Smooth muscle cell (in vitro differentiated cells): ENCODE measurements around the gene CYP24A1. TPM values are rescaled to one million over a fixed set of nuclear protein-coding genes. Genes with fewer than 3 reads are reported as not detected.

Source experiments
- DNase-seq: peaks from one replicate; lab custom pipeline; 2025; ENCODE audit not compliant: unreplicated experiment; lab: John Stamatoyannopoulos, UW
- H2AFZ ChIP-seq: fragments of 200-600 bp; sonication (generic); 2 replicates; pipeline ENCODE4 v1.6.0; 2016; ENCODE audit warnings: antibody characterized with exemption, low read depth, mild to moderate bottlenecking
- H3F3A ChIP-seq: fragments of 200-600 bp; sonication (generic); 2 replicates; pipeline ENCODE4 v1.6.0; 2017; ENCODE audit warnings: antibody characterized with exemption, low read depth
- H3K27ac ChIP-seq: fragments of 200-600 bp; sonication (generic); 2 replicates; pipeline ENCODE4 v1.5.1; 2016; ENCODE audit warnings: low read depth, mild to moderate bottlenecking
- H3K27me3 ChIP-seq: fragments of 200-600 bp; sonication (generic); 2 replicates; pipeline ENCODE4 v1.6.1; 2016; ENCODE audit warnings: low read depth, mild to moderate bottlenecking
- H3K36me3 ChIP-seq: fragments of 200-600 bp; sonication (generic); 2 replicates; pipeline ENCODE4 v1.5.1; 2016; ENCODE audit warnings: low read depth
- H3K4me1 ChIP-seq: fragments of 200-600 bp; sonication (generic); 2 replicates; pipeline ENCODE4 v1.5.1; 2016; ENCODE audit warnings: low read depth
- H3K4me2 ChIP-seq: fragments of 200-600 bp; sonication (generic); 2 replicates; pipeline ENCODE4 v1.6.0; 2016; ENCODE audit warnings: mild to moderate bottlenecking
- H3K4me3 ChIP-seq: fragments of 200-600 bp; sonication (generic); 2 replicates; pipeline ENCODE4 v1.5.1; 2016; ENCODE audit warnings: mild to moderate bottlenecking
- H3K79me2 ChIP-seq: fragments of 200-600 bp; sonication (generic); 2 replicates; pipeline ENCODE4 v1.6.0; 2016; ENCODE audit warnings: low read depth, mild to moderate bottlenecking
- H3K9ac ChIP-seq: fragments of 200-600 bp; sonication (generic); 2 replicates; pipeline ENCODE4 v1.6.0; 2016; ENCODE audit warnings: low read depth
- H3K9me3 ChIP-seq: fragments of 200-600 bp; sonication (generic); replicated peaks from 2 replicates; pipeline ENCODE4 v1.5.1; 2016; ENCODE audit warnings: low read depth
- H4K20me1 ChIP-seq: fragments of 200-600 bp; sonication (generic); 2 replicates; pipeline ENCODE4 v1.6.0; 2016; ENCODE audit warnings: low read depth
- CTCF ChIP-seq: fragments of 200-600 bp; sonication (generic); IDR thresholded peaks from 2 replicates; pipeline ENCODE4 v1.5.1; 2017; ENCODE audit warnings: borderline replicate concordance, mild to moderate bottlenecking, antibody characterized with exemption; ENCODE audit not compliant: insufficient read depth, poor library complexity, severe bottlenecking
- WGBS: methylation state at CpG from one replicate; pipeline ENCODE4 v1.1.7; 2016; ENCODE audit warnings: low lambda C conversion rate; 5-methylcytosine and 5-hydroxymethylcytosine counted together
- polyA plus RNA-seq: library from polyadenylated mRNA; unstranded; fragments of >200 nt; fragmentation: Nextera tagmentation; extraction: Ambion mirVana; gene quantifications from 2 replicates; pipeline ENCODE4 v1.2.1, GENCODE V29; 2016
- total RNA-seq: library from RNA; depleted of rRNA; stranded (reverse); fragments of >200 nt; gene quantifications from 2 replicates; pipeline ENCODE4 v1.2.3, GENCODE V29; 2014

CYP24A1 gene
- total and polyA plus RNA-seq, 2 experiments from 2014 or later: 0.70 to 18.0 TPM

- H4K20me1 ChIP-seq: no peaks in the 10 kb centered on the region
- no peak overlapping the region for H2AFZ ChIP-seq
- H3F3A ChIP-seq: no peaks in the 10 kb centered on the region
- peaks cover under 1% of the 10 kb centered on the region for H3K27me3 ChIP-seq
- no peaks in the 10 kb centered on the region for H3K79me2 ChIP-seq
- no peak overlapping the region for H3K4me3 ChIP-seq
- H3K36me3 ChIP-seq: no peaks in the 10 kb centered on the region
- no peak overlapping the region for H3K27ac ChIP-seq
- no peaks in the 10 kb centered on the region for H3K4me1 ChIP-seq
- no peak overlapping the region for H3K9ac ChIP-seq
- WGBS: 82% methylated on average over 2 of the region's 2 CpGs
- no peak for DNase-seq
- H3K4me2 ChIP-seq: no peak overlapping the region
- no peak for TF ChIP-seq CTCF
- no peaks in the 10 kb centered on the region for H3K9me3 ChIP-seq
Measured at GRCh38 chr20:54165803-54166202, 8.0 kb downstream of the CYP24A1 start.

- Histone ChIP-seq H2AFZ (no peak overlapping the region), H3K79me2 (no peaks in the 10 kb centered on the region)
- 97% methylated on average over 9 of the region's 9 CpGs for WGBS
Measured at GRCh38 chr20:54165014-54165413, 8.8 kb downstream of the CYP24A1 start.

GRCh38 chr20:54163402-54163801 lies 10.4 kb downstream of the CYP24A1 start:
- H3F3A ChIP-seq: no peaks in the 10 kb centered on the region
- no peaks in the 10 kb centered on the region for H3K4me1 ChIP-seq
- TF ChIP-seq CTCF: no peak
- H3K79me2 ChIP-seq: no peaks in the 10 kb centered on the region
- H3K9me3 ChIP-seq: no peaks in the 10 kb centered on the region
- H3K27me3 ChIP-seq: no peaks in the 10 kb centered on the region
- no peak overlapping the region for H3K4me3 ChIP-seq
- no peak overlapping the region for H3K4me2 ChIP-seq
- H4K20me1 ChIP-seq: no peaks in the 10 kb centered on the region
- no peaks in the 10 kb centered on the region for H3K36me3 ChIP-seq
- no peak overlapping the region for H3K27ac ChIP-seq
- no peak overlapping the region for H2AFZ ChIP-seq
- no peak for DNase-seq
- no peak overlapping the region for H3K9ac ChIP-seq
- WGBS: 97% methylated on average over 5 of the region's 5 CpGs

More at GRCh38 chr20:54165014-54165413, 8.8 kb downstream of the CYP24A1 start:
- TF ChIP-seq CTCF: no peak
- Histone ChIP-seq H3K4me1 (no peaks in the 10 kb centered on the region), H3K27me3 (no peaks in the 10 kb centered on the region), H3K9me3 (no peaks in the 10 kb centered on the region), H3K36me3 (no peaks in the 10 kb centered on the region), H3F3A (no peaks in the 10 kb centered on the region), H3K4me2 (no peak overlapping the region), H3K9ac (no peak overlapping the region), H3K4me3 (no peak overlapping the region), H3K27ac (no peak overlapping the region), H4K20me1 (no peaks in the 10 kb centered on the region)
- DNase-seq: no peak

GRCh38 chr20:54162378-54163009 lies 11.3 kb downstream of the CYP24A1 start:
- no peaks in the 10 kb centered on the region for H3K36me3 ChIP-seq
- DNase-seq: no peak
- no peak overlapping the region for H3K9ac ChIP-seq
- no peaks in the 10 kb centered on the region for H3F3A ChIP-seq
- no peaks in the 10 kb centered on the region for H3K79me2 ChIP-seq
- no peak for TF ChIP-seq CTCF
- no peaks in the 10 kb centered on the region for H4K20me1 ChIP-seq
- no peak overlapping the region for H3K4me3 ChIP-seq
- H2AFZ ChIP-seq: no peak overlapping the region
- H3K27ac ChIP-seq: no peak overlapping the region
- no peaks in the 10 kb centered on the region for H3K27me3 ChIP-seq
- no peak overlapping the region for H3K4me2 ChIP-seq
- no peaks in the 10 kb centered on the region for H3K4me1 ChIP-seq
- WGBS: 85% methylated on average over 16 of the region's 16 CpGs
- H3K9me3 ChIP-seq: no peaks in the 10 kb centered on the region
